Muscle of leg (tissue), 11 donors: ENCODE measurements around the gene EFCAB5. TPM values are rescaled to one million over a fixed set of nuclear protein-coding genes. Genes with fewer than 3 reads are reported as not detected.

ENCODE experiments used
- DNase-seq: peaks from one replicate; pipeline ENCODE4 v3.0.0; 2013
- H3K27ac ChIP-seq: one replicate; pipeline ENCODE4 v1.5.1; 2013; ENCODE audit warnings: mild to moderate bottlenecking, low read length, control low read depth
- H3K27me3 ChIP-seq: one replicate; pipeline ENCODE4 v1.6.1; 2013; ENCODE audit warnings: low read length; ENCODE audit not compliant: control insufficient read depth, insufficient read depth
- H3K36me3 ChIP-seq: one replicate; pipeline ENCODE4 v1.6.1; 2013; ENCODE audit warnings: low read length; ENCODE audit not compliant: control insufficient read depth, insufficient read depth
- H3K4me1 ChIP-seq: one replicate; pipeline ENCODE4 v1.6.1; 2013; ENCODE audit warnings: low read length; ENCODE audit not compliant: control insufficient read depth, insufficient read depth
- H3K4me3 ChIP-seq: one replicate; pipeline ENCODE4 v1.5.1; 2013; ENCODE audit warnings: low read length, control low read depth
- H3K9me3 ChIP-seq: replicated peaks from 2 replicates; pipeline ENCODE4 v1.6.1; 2013; ENCODE audit warnings: low read depth, low read length; ENCODE audit not compliant: control insufficient read depth
- whole genome bisulfite sequencing: methylation state at CpG from one replicate; pipeline ENCODE4 v1.1.5; 2013; ENCODE audit warnings: missing lambda C conversion rate; ENCODE audit not compliant: insufficient coverage; 5-methylcytosine and 5-hydroxymethylcytosine counted together
- polyA plus RNA-seq, 8 donors: library from polyadenylated mRNA; unstranded; fragments of 120-200 nt; gene quantifications; one replicate each; pipeline versions ENCODE4 v1.2.1 to v1.2.3, GENCODE V29; 2013; ENCODE audit warnings: inconsistent platforms in 1 of 8, low replicate concordance in 1 of 8; ENCODE audit not compliant: insufficient read length in 8 of 8, insufficient read depth in 1 of 8
- total RNA-seq: library from RNA; stranded (reverse); fragments of 120-200 nt; gene quantifications from one replicate; pipeline ENCODE4 v1.2.4, GENCODE V29; 2013

Gene EFCAB5
- total and polyA plus RNA-seq, 9 donors = 0.62 to 1.8 (median 1.1) TPM

DNA sequence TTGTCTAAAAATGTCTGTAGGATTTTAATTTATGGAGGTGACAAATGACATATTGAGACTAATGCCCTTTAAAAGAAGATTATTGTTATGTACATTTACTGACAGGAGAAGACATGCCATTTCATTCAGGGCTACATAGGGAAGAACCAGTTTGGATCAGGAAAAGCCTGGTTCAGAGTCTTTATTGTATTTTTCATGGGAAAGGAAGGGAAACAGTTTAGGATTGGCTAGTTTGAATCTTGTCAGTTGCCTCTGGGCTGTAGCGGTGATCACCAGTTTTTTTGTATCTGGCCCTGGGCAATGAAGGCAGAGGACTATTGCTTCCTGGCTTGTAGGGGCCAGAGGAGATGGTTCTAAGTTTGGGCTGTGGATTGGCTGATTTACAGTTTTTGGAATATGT is 206.9 kb downstream of the EFCAB5 start:
- no peak for DNase-seq
- Histone ChIP-seq H3K27ac (no peak overlapping the region), H3K9me3 (no peaks in the 10 kb centered on the region), H3K4me1 (no peaks in the 10 kb centered on the region), H3K27me3 (no peaks in the 10 kb centered on the region), H3K36me3 (peaks cover 2% of the 10 kb centered on the region), H3K4me3 (no peak overlapping the region)
- 100% methylated on average over 1 of the region's 1 CpG for WGBS

DNA sequence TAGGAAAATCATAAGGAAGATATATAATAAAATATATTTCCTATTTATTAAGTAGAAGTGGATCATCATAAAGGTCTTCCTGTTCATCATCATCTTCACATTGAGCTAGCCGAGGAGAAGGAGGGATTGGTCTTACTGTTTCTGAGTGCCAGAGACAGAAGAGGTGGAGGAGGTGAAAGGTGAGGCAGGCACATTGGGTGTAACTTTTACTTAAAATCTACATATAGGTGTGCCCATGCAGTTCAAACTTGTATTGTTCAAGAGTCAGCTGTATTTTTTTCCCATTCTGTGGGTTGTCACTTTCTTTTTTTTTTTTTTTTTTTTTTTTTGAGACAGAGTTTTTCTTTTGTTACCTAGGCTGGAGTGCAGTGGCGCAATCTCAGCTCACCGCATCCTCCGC is 210.0 kb downstream of the EFCAB5 start:
- DNase-seq = no peak
- Histone ChIP-seq H3K4me1 (no peaks in the 10 kb centered on the region), H3K27me3 (no peaks in the 10 kb centered on the region), H3K4me3 (no peak overlapping the region), H3K27ac (no peak overlapping the region), H3K36me3 (peaks cover 2% of the 10 kb centered on the region), H3K9me3 (no peaks in the 10 kb centered on the region)
- no CpG with 5 or more reads among the region's 4 CpGs for WGBS

DNA sequence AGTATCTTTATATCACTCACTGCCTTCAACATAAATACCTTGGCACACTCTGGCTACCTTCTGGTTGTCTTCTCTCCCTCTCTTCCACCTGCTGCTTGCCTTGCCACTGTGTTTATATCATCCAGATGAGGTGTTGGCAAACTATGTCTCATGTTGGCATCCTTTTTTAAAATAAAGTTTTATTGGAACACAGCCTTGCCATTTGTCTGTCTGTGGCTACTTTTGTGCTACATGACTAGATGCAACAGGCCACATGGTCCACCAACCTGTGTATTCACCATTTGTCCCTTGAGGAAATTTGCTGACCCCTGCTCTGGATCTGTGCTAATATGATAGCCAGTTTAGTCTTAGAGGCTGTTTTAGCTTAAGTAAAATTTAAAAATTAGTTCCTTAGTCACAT is 212.0 kb downstream of the EFCAB5 start:
- no peak for DNase-seq
- H3K36me3 ChIP-seq = peaks cover 2% of the 10 kb centered on the region
- no peaks in the 10 kb centered on the region for H3K27me3 ChIP-seq
- H3K4me3 ChIP-seq = no peak overlapping the region
- H3K9me3 ChIP-seq = no peaks in the 10 kb centered on the region
- H3K4me1 ChIP-seq = no peaks in the 10 kb centered on the region
- no peak overlapping the region for H3K27ac ChIP-seq

DNA sequence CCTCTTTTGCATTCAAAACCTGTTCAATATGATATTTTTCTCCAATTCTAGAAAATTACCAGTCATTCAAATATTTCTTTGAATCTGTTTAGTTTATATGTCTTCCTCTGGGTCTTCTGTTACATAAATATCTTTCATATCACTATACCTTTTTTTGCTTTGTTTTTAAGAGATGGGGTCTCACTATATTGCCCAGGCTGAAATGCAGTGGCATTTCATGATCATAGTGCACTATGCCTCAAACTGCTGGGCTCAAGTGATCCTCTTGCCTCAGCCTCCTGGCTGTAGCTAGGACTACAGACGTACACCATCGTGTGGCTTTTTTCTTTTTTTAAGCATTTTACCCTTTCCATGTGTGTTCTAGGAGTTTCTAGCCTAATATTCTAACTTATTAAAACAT is 214.0 kb downstream of the EFCAB5 start:
- Histone ChIP-seq H3K9me3 (peaks cover 7% of the 10 kb centered on the region), H3K4me1 (no peaks in the 10 kb centered on the region), H3K4me3 (no peak overlapping the region), H3K36me3 (peaks cover 2% of the 10 kb centered on the region), H3K27me3 (no peaks in the 10 kb centered on the region), H3K27ac (no peak overlapping the region)
- no CpG with 5 or more reads among the region's 2 CpGs for WGBS
- no peak for DNase-seq

Other genes with a start within 250 kb of the EFCAB5 start
- gene SSH2, start 11.4 kb upstream of the EFCAB5 start, total RNA-seq = 21.3 TPM
- gene SSH2, start 11.4 kb upstream of the EFCAB5 start, polyA plus RNA-seq = 10 to 100 TPM; 14.7 to 27.4 (median 20.6) TPM
- gene NSRP1, start 175.2 kb downstream of the EFCAB5 start, total RNA-seq = 11.4 TPM
- gene NSRP1, start 175.2 kb downstream of the EFCAB5 start, polyA plus RNA-seq = 10 to 100 TPM; 23.9 to 34.2 (median 28.5) TPM